Daoy (cell line): ENCODE measurements around the gene TOX3. TPM values are rescaled to one million over a fixed set of nuclear protein-coding genes. Genes with fewer than 3 reads are reported as not detected.

Source experiments
- DNase-seq: peaks from one replicate; pipeline ENCODE4 v3.0.0-alpha.2; 2015; ENCODE audit warnings: low read depth
- total RNA-seq: library from RNA; depleted of rRNA; stranded (reverse); fragments of >200 nt; shearing (Covaris generic); gene quantifications from 2 replicates; pipeline ENCODE4 v1.2.3, GENCODE V29; 2014

TOX3 gene
- total RNA-seq, 1 experiment from 2014 or later: not detected

DNA sequence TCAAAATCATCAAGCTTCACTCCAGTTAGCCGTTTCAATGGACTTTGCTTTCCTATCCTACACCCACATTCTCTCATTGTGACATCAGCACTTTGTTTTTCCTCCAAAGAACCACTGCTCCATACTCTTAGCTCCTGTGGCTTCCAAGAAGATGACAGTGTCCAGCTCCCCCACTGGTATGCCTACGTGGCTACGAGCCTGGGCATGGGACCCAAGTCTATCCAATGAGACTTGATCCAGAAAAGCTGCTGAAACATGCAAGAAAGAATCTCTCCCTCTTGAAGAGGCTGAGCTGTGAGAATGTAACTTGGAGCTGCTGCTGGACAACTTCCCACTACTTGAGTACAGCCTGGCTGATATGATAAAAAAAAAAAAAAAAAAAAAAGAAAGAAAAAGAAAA, 9.4 kb downstream of the TOX3 start:
- no peak for DNase-seq

DNA sequence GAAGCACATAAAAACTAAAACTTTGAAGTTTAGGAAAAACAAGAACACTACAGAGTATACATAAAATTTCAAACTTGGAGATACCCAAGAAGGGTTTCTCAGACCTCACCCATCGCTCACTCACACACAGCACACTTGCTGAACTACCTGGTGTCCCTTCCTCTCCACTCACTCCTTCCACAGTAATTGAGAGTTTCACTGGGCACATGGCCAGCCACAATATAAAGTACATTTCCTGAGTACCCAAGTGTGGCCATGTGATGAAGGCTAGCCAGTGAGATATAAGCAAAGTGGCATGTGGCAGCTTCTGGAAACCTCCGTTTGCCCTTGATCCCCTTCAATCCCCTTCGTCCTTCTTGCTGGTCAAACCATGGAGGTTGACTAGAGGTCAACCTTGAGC, 11.9 kb downstream of the TOX3 start:
- DNase-seq: no peak

DNA sequence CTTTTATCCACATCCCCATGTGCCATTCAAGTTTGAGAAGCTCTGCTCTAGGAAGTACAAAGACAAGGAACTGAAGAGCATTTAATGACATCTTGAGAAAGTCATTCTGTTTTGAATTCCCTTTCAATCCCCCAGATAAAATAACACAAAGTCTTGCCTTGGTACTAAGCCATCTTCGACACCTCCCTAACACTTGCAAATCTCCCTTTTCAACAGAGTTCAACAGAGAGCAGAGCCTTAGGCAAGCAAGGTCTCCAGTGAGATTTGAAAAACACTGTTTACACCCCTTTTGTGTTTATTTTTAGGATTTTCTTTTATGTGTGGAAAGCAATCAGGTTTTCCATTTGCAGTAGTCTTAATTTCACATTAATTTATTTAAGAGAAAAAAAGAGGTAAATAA, 13.6 kb downstream of the TOX3 start:
- no peak for DNase-seq

DNA sequence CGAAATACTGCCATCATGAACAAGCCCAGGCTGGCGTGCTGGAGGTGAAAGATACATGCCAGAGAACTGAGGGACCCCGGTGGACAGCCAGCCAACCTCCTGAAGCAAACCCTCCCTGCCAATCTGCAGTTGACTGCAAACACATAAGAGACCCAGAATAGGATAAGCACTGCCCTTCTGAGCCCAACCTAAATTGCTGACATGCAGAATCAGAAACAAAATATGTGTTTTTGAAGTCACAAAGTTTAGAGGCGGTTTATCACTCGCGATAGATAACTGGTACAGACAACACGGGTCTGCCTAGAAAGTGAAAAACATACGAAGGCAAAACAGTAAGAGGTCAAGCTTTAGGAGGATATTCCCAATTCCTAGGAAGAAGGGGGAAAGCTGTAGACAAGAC, 14.6 kb downstream of the TOX3 start:
- DNase-seq: no peak

DNA sequence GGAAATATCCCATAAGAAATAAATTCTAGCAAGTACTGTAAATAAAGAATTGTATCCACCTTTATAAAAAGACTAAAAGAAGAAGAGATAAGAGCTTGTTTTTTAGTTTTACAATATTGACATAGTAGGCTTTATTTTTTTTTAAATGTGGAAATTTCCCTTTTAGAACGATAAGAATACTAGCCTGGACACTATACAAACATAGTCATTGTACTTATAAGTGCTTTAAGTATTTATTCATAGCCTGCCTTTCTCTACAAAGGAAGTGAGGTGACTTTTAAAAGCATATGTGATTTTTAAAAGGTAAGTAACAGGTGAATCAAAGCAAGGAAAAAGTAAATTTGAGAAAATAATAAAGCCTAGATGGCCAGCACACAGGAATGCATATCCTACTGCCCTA, 17.7 kb downstream of the TOX3 start:
- DNase-seq: no peak

DNA sequence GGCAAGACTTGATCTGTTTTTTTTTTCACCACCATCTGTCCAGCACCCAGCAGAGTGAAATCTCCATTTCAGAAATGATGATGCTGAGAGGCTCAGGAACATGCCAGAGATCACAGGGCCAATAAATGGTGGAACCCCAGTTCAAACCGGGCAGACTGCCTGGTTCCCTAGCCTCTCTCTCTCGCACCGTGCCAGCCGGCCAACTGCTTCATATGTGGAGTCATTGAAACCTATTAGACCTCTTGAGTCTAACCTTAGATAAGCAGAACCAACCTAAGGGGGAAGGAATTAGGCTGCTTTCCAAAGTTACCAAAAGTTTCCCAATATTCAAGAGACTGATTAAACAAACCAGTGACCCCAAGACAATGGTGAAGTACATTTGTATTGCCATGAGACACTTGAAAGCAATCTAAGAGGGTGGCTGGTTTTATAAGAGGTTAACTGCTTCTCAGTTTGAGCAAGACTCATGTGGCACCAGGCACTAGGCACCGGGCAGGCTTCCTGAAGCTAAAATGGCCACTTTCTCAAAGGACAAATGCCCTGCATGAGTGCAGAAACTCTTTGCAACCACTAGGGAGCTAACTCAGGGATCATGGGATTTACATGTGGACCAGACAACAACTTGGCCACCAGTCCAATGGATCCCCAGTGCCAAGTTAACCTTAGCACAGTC, 18.4 kb downstream of the TOX3 start:
- no peak for DNase-seq

DNA sequence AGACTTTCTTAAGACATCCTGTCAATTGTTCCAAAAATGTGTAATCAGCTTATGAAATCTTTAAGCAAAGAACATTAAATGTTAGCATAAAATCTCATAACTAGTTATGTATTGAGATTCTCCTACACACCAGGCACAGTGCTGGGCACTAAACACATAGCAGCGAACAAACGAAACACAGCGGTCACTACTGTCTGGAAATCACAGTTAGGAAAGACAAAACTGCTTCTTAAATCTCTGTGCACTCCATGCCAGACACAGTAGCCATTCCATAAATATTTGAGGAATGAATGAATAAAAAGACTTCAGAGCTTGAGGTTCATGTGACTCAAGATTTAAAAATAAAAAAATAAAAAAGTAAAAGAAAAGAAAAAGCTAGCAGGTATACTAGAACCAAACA, 20.1 kb downstream of the TOX3 start:
- no peak for DNase-seq

DNA sequence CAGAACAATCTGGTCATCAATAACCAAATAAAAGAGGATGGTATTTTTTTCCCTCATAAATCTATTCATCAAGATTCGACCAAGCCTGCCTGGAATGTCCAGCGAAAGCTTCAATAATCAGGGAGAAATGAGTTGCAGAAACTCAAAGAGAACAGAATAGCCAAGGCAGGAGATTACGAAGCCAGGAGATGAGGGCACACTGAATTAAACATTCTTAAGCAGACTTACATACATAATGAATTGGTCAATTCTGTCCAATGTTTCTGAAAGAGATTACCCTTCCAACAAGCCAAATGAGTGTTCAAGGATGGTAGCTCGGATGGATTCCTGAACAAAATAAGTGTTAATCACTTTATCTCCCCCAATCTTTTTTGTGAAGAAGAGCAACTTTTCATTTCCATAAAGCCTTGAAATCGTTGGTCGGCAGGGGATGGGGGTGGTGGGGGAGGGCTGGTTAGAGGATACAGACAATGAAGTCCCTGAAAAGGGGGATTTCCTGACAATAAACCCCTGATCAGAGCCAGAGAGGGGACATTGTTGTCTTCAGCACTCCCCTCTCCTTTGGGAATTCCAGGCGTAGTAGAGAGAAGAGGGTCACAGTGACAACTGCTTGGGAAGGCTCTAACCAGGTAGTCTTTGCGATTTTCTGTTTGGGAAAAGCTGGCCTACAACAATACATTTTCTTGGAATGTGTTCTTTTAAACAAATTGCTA, 20.7 kb downstream of the TOX3 start:
- DNase-seq: no peak

DNA sequence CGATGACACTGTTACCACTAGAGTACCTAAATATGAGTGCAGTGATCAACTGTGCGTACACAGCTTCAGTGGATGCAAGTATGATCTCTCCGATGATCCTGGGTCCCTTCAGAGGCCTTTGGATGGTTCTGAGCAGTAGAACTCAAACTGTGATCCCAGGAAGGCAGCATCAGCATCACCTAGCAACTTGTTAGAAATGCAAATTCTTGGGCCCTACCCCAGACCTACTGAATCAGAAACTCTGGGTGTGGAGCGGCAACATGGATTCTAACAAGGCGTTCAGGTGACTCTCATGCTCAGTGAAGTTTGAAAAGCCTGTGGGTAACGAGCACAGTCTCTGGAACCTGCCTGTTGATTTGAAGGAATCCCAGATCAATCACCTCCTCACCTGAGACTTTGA, 25.4 kb downstream of the TOX3 start:
- DNase-seq: no peak

DNA sequence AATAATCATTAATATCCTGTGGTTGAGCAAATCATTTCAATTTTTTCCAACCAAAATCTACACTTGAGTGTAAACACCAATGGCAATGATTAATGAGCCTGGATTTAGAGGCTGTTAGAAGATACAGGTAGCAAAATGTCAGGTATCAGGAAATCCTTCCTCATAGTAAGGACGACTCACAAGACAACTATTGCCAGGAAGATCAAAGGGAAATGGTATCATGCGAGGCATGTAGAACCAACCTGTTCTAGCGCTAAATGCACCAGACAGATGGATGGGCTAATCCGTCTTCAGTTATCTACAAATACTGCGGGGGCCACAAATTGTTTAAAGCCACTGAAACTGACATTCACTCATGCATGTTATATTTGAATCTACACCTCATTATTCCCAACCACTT, 28.1 kb downstream of the TOX3 start:
- no peak for DNase-seq

DNA sequence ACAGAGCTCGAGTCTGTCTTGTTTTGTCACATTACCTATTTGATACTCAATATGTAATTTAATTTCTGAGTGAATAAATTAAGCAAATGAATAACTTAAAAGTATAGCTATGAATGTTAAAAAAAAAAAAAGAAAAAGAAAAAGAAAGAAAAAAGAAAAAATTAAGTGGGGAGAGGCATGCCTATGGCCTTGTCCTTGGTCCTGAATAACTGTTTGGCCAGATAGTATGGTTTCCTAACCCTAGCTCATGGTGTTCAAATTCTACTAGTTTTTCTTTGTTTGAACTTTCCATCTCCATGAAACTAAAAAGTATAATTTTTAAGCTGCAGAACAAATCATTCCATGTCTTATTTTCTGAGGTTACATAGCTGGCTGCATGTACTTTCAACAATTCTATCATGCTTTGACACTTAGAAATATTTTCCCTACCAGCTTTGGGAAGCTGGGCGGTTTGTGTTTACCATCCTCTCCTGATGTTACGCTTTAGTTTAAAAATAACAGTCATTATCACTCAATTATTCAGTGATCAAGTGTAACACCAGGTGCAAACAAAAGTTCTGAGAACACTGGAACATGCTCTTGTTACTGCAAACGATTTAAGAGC, 31.8 kb downstream of the TOX3 start:
- DNase-seq: no peak

DNA sequence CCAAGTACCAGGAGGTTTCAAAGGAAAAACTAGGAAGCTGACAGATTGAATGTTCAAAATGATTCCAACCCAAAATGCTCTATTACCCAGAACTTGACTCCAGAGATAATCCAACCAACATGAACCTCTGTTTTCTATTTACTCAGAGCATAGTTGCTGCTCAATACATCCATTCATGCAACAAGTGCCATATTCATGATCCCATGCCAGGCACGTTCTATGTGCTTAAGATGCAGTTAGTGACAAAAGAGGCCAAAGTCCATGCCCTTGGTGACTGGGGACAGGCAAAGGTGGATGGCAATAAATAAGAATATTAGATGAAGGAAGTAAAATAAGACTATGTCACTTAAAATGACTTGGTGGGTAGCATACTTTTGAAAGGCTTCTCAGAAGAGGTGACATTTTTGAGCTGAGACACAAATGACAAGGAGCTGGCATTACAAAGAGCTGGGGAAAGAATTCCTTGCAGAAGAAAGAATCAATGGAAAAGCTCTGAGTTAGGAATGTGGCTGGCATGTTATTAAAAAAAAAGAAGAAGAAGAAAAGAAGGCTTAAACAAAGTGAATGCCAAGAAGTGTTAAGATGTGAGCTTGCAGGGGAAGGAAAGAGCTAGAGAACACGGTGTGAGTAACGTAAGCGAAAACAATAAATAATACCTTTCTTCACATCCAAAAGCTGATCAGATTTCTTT, 34.5 kb downstream of the TOX3 start:
- DNase-seq: no peak

DNA sequence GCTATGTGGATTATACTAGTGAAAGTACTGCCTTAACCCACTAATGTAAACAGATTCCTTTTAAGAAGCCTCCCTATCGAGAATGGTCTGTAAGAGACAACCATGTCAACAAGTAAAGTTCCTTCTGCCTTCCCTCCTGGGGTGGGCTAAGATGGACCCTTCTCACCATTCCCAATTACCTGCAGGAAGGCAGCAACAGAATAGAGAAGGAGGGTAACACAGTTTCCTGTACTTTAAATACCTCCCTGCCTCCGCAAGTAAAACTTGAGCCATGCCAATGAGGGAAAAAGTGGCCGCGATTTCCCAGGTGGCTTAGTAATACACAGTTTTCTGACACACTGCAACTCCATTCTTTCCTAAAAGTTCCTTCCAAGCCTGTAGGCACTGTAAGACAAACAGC, 45.2 kb downstream of the TOX3 start:
- no peak for DNase-seq

DNA sequence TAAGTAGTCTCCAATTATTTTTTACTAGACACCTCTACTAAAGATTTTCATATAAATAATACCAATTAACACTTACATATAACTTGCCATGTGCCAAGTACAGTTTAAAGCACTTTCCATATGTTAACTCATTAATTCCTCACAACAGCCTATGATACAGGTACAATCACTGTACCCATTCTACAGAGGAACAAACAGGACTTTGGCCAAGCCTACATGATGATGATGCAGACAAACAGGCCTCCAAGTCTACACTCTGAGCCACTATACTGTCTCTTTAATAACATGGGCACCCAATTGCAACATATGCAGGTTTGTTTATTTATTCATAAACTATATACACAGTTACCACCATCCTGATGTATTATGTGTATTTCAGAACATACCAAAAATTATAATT, 46.0 kb downstream of the TOX3 start:
- DNase-seq: no peak

DNA sequence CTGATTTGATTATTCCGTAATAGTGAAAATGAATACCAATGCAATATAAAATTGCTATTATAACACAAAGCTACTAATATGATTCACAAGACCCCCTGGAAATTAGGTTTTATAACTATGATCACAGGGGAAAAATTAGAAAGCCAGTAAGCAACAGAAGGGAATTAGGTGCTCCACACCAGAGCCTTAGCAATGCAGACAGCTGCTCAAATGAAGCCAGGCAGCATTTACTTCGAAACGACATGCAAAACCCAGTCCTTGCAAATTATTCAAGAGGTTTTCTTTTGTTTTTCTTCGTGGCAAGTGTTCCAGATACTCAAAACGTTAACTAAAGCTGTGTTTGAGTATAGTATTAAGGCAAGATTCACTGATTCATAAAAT, 47.9 kb downstream of the TOX3 start:
- no peak for DNase-seq

DNA sequence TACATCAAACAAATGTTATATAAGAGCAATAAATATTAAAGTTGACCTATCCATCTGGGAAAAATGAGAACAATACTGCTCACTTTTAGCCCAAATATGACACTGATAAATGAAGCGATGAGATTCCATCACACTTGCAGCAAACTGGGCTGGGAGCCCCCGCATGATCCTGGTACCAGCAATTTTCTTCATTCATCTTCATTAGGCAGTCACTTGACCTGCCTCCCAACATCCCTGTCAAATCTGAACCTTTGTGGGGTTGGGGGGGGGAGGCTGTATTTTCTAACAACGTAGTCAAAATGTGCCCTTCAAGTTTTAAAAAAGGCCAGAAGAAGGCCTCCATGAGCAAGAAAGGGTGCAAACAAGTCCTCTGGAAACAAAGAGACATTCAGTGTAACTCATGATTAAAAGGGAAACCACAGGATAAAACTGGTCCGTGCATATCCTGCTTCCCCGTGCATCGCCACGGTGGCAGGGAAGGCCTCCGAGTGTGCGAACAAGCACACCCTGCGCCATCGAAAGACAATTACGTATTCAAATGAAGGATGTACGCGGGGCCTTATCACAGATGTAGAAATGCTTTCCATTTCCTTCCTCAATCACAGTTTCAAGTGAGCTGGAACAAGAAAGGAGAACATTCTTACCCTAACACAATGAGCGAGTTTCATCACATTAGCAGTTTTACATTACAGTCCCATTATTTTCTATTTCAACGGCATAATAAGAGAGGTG, 48.4 kb downstream of the TOX3 start:
- no peak for DNase-seq

DNA sequence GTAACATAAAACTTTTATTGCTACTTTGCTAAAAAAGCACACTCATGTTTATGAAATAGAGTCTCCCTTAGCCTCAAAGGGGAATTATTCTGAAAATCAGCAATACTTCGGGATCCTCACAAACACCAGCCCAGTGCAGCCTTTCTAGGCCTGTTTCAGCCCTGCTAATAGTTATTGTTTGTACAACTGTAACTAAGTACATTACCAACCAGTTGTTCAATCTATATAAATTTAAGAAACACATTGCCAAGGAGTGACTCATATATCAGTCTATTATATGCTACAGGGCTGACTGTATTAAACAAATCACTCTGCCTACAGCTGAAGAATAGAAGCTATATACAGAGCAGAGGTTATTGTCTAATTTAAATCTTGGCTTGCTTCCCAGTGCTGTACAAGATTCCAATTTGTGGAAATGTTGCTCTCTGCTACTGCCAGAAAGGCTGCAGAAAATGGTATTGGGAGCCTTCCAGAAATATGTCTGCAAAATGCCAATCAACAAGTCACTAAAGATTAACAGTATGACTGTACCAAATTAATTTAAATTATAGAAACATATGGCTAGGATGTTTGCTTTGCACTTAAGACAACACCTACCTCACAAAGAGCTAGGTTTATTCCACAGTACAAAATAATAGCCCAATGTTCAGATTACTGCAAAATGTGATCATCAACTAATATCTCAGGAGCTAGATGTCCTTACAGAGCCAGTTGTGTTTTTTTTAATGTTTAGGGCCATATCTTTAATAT, 49.7 kb downstream of the TOX3 start:
- no peak for DNase-seq

DNA sequence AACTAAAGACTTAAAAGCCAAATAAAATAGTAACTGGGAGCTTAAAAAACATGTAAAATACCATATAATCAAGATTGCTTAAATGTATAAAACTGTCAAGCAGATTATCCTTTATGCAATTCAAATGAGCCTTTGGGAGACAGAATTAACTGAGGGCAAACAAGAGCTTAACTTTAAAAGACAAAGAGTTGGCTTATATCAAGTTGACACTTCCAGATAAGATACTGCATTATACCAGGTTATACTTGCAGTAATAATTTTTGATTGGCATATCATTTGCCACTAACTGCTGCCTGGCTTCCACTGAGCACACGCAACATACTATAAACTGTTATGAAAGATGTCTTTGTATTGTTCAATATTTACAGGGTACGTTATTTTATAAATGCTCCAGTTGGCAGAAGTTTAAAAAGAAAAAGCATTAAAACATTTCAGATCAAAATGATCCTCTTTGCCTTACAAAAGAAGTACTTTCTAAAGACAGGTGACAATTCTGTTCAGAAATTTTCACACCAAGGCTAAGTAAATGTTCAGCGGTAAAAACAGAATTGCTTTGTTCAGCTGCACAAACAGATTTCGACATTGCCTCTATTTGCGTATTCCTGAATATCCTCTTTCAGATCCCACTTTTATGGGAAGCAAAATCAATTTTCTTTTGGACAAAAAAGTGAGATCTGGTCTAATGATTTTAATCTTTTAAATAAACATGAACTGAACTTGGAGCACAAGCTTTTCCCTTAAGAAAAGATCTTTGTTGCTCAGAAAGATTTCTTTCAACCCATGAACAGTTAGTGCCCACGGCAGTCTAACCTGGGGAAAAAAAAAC, 50.7 kb downstream of the TOX3 start:
- no peak for DNase-seq

DNA sequence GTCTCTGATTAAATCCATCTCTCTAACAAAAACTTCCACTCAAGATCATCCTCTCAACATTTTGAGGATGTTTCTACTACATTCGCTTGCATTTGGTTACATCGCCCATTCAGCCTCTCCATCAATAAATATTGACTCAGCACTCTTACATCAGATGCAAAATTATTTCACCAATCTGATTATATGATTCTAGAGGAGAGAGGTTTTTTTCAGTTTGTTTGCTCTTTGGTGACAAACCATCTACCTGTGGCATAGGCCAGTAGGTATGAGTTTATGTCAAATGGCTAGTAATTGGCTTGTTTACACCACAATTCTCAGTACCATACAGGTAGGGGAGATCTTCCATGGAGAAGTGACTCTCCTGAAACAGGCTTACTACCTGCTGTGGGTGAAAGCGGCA, 52.3 kb downstream of the TOX3 start:
- no peak for DNase-seq

DNA sequence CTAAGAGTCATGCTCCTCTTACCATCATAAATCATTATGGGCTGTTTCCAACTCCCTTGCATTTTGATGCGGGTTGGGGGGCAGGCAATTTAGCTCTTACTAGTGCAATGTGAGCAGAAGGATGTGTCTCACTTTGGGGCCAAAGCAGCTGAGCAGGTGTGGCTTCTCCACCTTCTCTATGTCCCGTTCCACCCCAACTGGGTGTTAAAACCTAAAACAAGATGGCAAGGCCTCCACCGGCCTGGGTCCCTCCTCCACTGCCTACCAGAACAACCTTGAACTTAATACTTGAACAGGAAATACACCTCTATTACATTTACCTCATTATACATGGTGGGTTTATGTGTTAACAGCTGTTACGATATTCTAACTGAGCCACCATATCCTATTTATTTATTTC, 52.8 kb downstream of the TOX3 start:
- DNase-seq: no peak
